Heart left ventricle (tissue), 13 donors: Measurements from ENCODE around the gene TBX1.

ENCODE experiments used
- CTCF ChIP-seq, 12 donors: fragments of 200-600 bp; sonication (generic) in 4 of 12; IDR thresholded peaks; one replicate each; pipeline versions ENCODE4 v1.5.0 to v1.8.0; 2018 to 2022; ENCODE audit warnings: antibody characterized with exemption in 12 of 12, mild to moderate bottlenecking in 5 of 12
- POLR2A ChIP-seq, 2 donors: fragments of 450-650 bp; IDR thresholded peaks; one replicate each; pipeline ENCODE4 v1.6.1; 2017; ENCODE audit warnings: antibody characterized with exemption in 2 of 2, mild to moderate bottlenecking in 2 of 2, moderate library complexity in 2 of 2
- donor health status: ischemic (EF 13 %, LVEDD 7.1; RV severe dilation, severe dysfunction).
- donor health status: DM: no; HTN: yes; CAD: no.
- donor health status: DM: no; HTN: no; CAD: no.
- donor health status: ischemic (EF 25% LVEDD 6.9; RV normal size, moderate dysfunction).
- donor health status: ischemic (EF 25% LVEDD 5.7; RV mildly dilated, moderate dysfunction).
- donor health status: ischemic (EF 35%, LVEDD 5.7; RV mildly dilated, moderate dysfunction).
- donor health status: nonischemic (EF 11% LVEDD 7.7; RV severe dilation, severe dysfunction).
- donor health status: DM: yes; HTN: yes; CAD: no.
- donor health status: PGD.
- donor health status: ischemic (EF 29% LVEDD 5.4; RV normal size, mild dysfunction).
- donor health status: nonischemic (EF 23%, LVEDD 6.1; RV moderate dilation, normal function).

GRCh38 chr22:19755722-19756287, 4.8 kb upstream of the TBX1 start:
- TF ChIP-seq POLR2A (IDR thresholded peaks at IDR 0.05) (no peak), CTCF (IDR thresholded peaks at IDR 0.05) (no peak)
